ENCODE results near the gene FSHR. TPM values are rescaled to one million over a fixed set of nuclear protein-coding genes. Genes with fewer than 3 reads are reported as not detected.

The FSHR gene
- total and polyA plus RNA-seq, 2 of the 8 experiments (the other 6 are each of a cell fraction or from before 2014, with no cell fraction given): not detected

- Histone ChIP-seq H2BK12ac (ENCODE audit: low read depth, low read length) (no peak overlapping the region), H3K4me1 (replicated peaks in 1 of 4; ENCODE audit: control insufficient read depth in 3 of 4, insufficient read depth in 4 of 4, low read length in 3 of 4) (no peaks in the 10 kb centered on the region), H3K9me3 (ENCODE audit: insufficient read depth in 2 of 2, low read depth in 1 of 2, low read length in 1 of 2) (no peaks in the 10 kb centered on the region), H3K9ac (replicated peaks in 1 of 4; ENCODE audit: extremely low read depth in 1 of 4, low read depth in 3 of 4, low read length in 3 of 4) (no peak overlapping the region), H4K8ac (ENCODE audit: extremely low read depth, insufficient read depth, low read length) (no peak overlapping the region), H3K18ac (ENCODE audit: extremely low read depth, low read length) (no peak overlapping the region), H3K56ac (replicated peaks; ENCODE audit: insufficient read length, low read depth, low read length) (no peak overlapping the region), H3K4me2 (ENCODE audit: insufficient read depth in 1 of 2, low read depth in 2 of 2, low read length in 2 of 2) (no peak overlapping the region), H4K20me1 (replicated peaks in 1 of 2; ENCODE audit: control insufficient read depth in 1 of 2, insufficient read depth in 2 of 2, low read length in 2 of 2) (no peaks in the 10 kb centered on the region), H2BK15ac (ENCODE audit: low read length) (no peak overlapping the region), H3K4ac (replicated peaks; ENCODE audit: insufficient read length, low read depth, low read length) (no peak overlapping the region), H2BK20ac (ENCODE audit: low read length) (no peak overlapping the region), H2AFZ (ENCODE audit: low read length) (peak overlapping the region; percentile 63), H3K79me1 (ENCODE audit: low read depth, low read length) (no peaks in the 10 kb centered on the region), H2BK5ac (ENCODE audit: low read depth, low read length) (no peak overlapping the region), H3K14ac (ENCODE audit: insufficient read length) (no peak overlapping the region), H4K5ac (ENCODE audit: insufficient read length, low read depth, low read length) (no peak overlapping the region), H4K91ac (replicated peaks; ENCODE audit: insufficient read length, low read length) (no peak overlapping the region), H3K27me3 (replicated peaks in 1 of 4; ENCODE audit: control insufficient read depth in 3 of 4, extremely low read depth in 1 of 4, insufficient read depth in 3 of 4, low read length in 3 of 4) (no peaks in the 10 kb centered on the region), H2AK5ac (ENCODE audit: low read depth, low read length) (no peak overlapping the region), H2BK120ac (replicated peaks; ENCODE audit: low read depth, low read length) (no peak overlapping the region), H3K23me2 (ENCODE audit: low read depth, low read length) (no peaks in the 10 kb centered on the region), H3K27ac (ENCODE audit: low read depth, low read length) (no peak overlapping the region), H3K79me2 (ENCODE audit: control insufficient read depth in 1 of 2, insufficient read depth in 2 of 2, low read length in 2 of 2) (no peaks in the 10 kb centered on the region), H3K36me3 (ENCODE audit: control insufficient read depth in 2 of 4, insufficient read depth in 4 of 4, low read length in 3 of 4) (no peaks in the 10 kb centered on the region), H3K4me3 (ENCODE audit: extremely low read depth in 1 of 4, insufficient read depth in 2 of 4, low read depth in 3 of 4, low read length in 4 of 4) (no peak overlapping the region), H3K23ac (ENCODE audit: insufficient read length) (no peak overlapping the region)
- TF ChIP-seq TCF12 (IDR thresholded peaks at IDR 0.05; ENCODE audit: low read depth, low read length) (no peak), TAF7 (optimal IDR thresholded peaks at IDR 0.05; ENCODE audit: borderline replicate concordance, low read depth, low read length) (no peak), MAX (IDR thresholded peaks at IDR 0.05) (no peak), SIRT6 (IDR thresholded peaks at IDR 0.05; ENCODE audit: low read length) (no peak), EP300 (IDR thresholded peaks at IDR 0.05; ENCODE audit: borderline replicate concordance in 1 of 2, low read depth in 2 of 2, low read length in 2 of 2) (no peak), RFX5 (IDR thresholded peaks at IDR 0.05; ENCODE audit: borderline replicate concordance, low read depth, low read length) (no peak), ZNF274 (IDR thresholded peaks at IDR 0.05; ENCODE audit: borderline replicate concordance, extremely low read depth, low read length) (no peak), SP2 (IDR thresholded peaks at IDR 0.05; ENCODE audit: low read length) (no peak), SRF (IDR thresholded peaks at IDR 0.05; ENCODE audit: low read depth, low read length) (no peak), CREB1 (IDR thresholded peaks at IDR 0.05) (no peak)
- no peak for DNase-seq (ENCODE audit: low read depth in 1 of 2, low spot score in 2 of 2)
- ChIA-PET CTCF (ENCODE audit: partially characterized antibody) (interaction anchor here (1.1 kb wide), 1 partner anchor 8 kb away, joined by 3 read pairs; no protein-coding TSS in a partner anchor), POLR2A (ENCODE audit: partially characterized antibody) (no interaction called here)
- WGBS, 2 experiments (ENCODE audit: extremely low coverage in 1 of 2, insufficient coverage in 1 of 2, insufficient read length in 1 of 2, insufficient replicate concordance in 2 of 2, low coverage in 1 of 2, low lambda C conversion rate in 2 of 2, missing lambda C conversion rate in 1 of 2): 90% methylated on average over 5 of the region's 5 CpGs; no CpG with 5 or more reads in 1 of the 2 experiments
- FAIRE-seq: no peak
Observed at GRCh38 chr2:48952143-48952542, 202.2 kb downstream of the FSHR start.
